Suprapubic skin (tissue), 3 donors: Measurements from ENCODE around the gene RPTOR.

Experiments used
- CTCF ChIP-seq, 2 donors: fragments of 200-600 bp in 1 of 2; fragments of 450-650 bp in 1 of 2; sonication (generic) in 1 of 2; IDR thresholded peaks; one replicate each; pipeline ENCODE4 v1.5.1; 2016 to 2019; ENCODE audit warnings: antibody characterized with exemption in 2 of 2, mild to moderate bottlenecking in 1 of 2, moderate library complexity in 1 of 2
- POLR2A ChIP-seq, 2 donors: fragments of 450-650 bp; IDR thresholded peaks; one replicate each; pipeline ENCODE4 v1.6.1; 2017; ENCODE audit warnings: antibody characterized with exemption in 2 of 2, mild to moderate bottlenecking in 2 of 2, moderate library complexity in 2 of 2

- TF ChIP-seq CTCF (IDR thresholded peaks at IDR 0.05) (no peak), POLR2A (IDR thresholded peaks at IDR 0.05) (no peak)
These were observed 214.1 kb downstream of the RPTOR start for GRCh38 chr17:80758481-80759376.
